ENCODE measurements around the gene MCCC2.

DNA sequence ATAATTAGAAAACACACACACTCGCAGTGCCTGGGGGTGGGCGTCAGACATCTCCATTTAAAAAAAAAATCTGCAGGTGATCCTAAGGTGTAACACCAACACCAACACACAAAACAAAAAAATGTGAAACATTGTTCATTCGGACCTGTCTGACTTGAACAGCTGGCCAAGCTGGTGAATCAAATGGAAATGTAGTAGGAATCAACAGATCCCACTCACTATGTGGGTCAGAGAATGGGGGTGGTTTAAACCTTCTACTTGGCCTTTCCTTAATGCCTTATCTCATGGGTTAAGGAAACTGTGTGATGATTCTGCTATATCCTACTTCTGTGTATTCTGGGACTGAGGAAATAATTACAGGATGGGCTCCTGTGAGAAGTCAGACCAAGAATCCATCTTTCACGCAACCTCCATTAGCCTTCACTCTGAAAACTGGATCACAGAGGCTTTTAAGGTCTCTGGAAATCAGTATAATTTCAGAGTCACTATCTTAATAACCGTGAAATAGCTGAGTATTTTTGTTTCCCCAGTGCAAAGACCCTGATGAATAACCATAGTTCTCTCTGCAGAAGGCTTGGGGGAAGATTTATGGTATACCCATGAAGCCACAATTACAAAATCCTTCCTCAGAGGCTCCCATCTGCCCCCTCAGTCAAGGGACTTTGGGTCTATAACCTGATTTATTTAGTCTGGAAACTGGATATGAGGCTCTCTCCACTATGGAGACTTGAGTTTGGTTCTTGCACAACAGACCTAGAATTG is 17.2 kb upstream of the MCCC2 start:
- TF ChIP-seq, protein P1, sequence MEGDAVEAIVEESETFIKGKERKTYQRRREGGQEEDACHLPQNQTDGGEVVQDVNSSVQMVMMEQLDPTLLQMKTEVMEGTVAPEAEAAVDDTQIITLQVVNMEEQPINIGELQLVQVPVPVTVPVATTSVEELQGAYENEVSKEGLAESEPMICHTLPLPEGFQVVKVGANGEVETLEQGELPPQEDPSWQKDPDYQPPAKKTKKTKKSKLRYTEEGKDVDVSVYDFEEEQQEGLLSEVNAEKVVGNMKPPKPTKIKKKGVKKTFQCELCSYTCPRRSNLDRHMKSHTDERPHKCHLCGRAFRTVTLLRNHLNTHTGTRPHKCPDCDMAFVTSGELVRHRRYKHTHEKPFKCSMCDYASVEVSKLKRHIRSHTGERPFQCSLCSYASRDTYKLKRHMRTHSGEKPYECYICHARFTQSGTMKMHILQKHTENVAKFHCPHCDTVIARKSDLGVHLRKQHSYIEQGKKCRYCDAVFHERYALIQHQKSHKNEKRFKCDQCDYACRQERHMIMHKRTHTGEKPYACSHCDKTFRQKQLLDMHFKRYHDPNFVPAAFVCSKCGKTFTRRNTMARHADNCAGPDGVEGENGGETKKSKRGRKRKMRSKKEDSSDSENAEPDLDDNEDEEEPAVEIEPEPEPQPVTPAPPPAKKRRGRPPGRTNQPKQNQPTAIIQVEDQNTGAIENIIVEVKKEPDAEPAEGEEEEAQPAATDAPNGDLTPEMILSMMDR (IDR thresholded peaks at IDR 0.05; ENCODE audit: control extremely low read depth in 1 of 3, insufficient read depth in 1 of 3, low read depth in 1 of 3, low read length in 3 of 3): no peak
- TF ChIP-seq POLR2A (IDR thresholded peaks at IDR 0.05; ENCODE audit: control extremely low read depth in 1 of 2, low read depth in 2 of 2, low read length in 2 of 2): no peak
- TF ChIP-seq, protein P2, sequence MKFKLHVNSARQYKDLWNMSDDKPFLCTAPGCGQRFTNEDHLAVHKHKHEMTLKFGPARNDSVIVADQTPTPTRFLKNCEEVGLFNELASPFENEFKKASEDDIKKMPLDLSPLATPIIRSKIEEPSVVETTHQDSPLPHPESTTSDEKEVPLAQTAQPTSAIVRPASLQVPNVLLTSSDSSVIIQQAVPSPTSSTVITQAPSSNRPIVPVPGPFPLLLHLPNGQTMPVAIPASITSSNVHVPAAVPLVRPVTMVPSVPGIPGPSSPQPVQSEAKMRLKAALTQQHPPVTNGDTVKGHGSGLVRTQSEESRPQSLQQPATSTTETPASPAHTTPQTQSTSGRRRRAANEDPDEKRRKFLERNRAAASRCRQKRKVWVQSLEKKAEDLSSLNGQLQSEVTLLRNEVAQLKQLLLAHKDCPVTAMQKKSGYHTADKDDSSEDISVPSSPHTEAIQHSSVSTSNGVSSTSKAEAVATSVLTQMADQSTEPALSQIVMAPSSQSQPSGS (IDR thresholded peaks at IDR 0.05; ENCODE audit: low read length): no peak
- no peak for TF ChIP-seq TBP (IDR thresholded peaks at IDR 0.05; ENCODE audit: low read depth, low read length)
- no peak for TF ChIP-seq EP300 (IDR thresholded peaks at IDR 0.05; ENCODE audit: borderline replicate concordance in 1 of 2, low read depth in 2 of 2, low read length in 2 of 2)

Data from H1 (cell line).